ENCODE results near the gene STAP2. TPM values are rescaled to one million over a fixed set of nuclear protein-coding genes. Genes with fewer than 3 reads are reported as not detected.

Gene STAP2
- total and polyA plus RNA-seq, 2 donors (not counting 3 experiments of a cell fraction or from before 2014, with no cell fraction given) = 12.2 to 21.7 TPM

DNA sequence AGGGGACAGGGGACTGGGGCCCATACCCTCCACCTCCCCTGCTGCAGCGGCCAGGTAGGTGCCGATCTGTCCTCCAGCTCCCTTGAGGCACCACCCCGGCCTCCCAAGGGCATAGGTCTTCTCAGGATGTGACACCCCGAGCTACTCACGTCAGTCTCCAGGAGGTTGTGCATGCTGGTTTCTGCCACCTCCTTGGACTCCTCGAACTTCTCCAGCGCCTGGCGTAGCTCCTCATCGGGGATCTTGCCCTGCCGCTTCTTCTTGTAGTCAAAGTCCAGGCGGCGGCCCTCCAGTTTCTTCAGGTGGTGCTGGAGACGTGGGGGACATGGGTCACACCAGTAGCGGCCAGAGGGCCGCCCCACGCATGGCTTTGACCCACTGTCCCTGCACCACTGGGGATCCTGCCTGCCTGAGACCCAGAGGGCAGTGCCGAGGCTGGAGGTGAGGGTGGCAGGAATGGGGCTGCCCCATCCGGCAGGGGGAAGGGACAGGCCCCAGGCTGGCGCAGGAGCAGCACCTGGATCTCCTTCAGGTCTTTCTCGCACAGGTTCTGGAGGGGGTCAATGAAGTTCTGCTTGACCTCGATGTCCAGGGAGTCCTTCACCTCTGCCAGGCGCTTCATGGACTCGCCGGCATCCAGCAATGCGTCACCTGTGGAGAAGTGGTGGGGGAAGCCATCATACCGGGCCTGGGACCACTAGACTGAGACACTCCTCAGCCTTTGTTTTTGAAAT, 25.1 kb upstream of the STAP2 start:
- DNase-seq (ENCODE audit: low read depth, low spot score) (no peak), FAIRE-seq (no peak)
- CTCF ChIA-PET = interaction anchor here (1.0 to 2.6 kb wide), 2 partner anchors 11 to 36 kb away, joined by 4 to 12 read pairs; partner anchors contain the start of gene SH3GL1
- H3K9ac ChIP-seq (replicated peaks; ENCODE audit: extremely low read depth, insufficient read depth, low read length) = no peak overlapping the region
- POLR2A ChIA-PET = no interaction called here
- no peaks in the 10 kb centered on the region for H4K20me1 ChIP-seq (replicated peaks; ENCODE audit: control insufficient read depth, extremely low read depth, insufficient read depth, low read length)
- no TSS peak for BruUV-seq (replicated peaks)
- no peak overlapping the region for H2AFZ ChIP-seq (ENCODE audit: low read depth, low read length)
- no peaks in the 10 kb centered on the region for H3K9me1 ChIP-seq (replicated peaks; ENCODE audit: control insufficient read depth, extremely low read depth, insufficient read depth, low read length)
- peaks cover 13% of the 10 kb centered on the region for H3K79me2 ChIP-seq (ENCODE audit: control insufficient read depth, insufficient read depth, low read length)
- no peak overlapping the region for H3K4me2 ChIP-seq (ENCODE audit: insufficient read depth, low read length)
- peaks cover 5 to 78% of the 10 kb centered on the region in 2 experiments for H3K36me3 ChIP-seq (ENCODE audit: control insufficient read depth in 2 of 2, extremely low read depth in 1 of 2, insufficient read depth in 2 of 2, low read length in 2 of 2)
- no peak overlapping the region for H3K4me3 ChIP-seq (replicated peaks in 1 of 3; ENCODE audit: insufficient read depth in 1 of 3, low read depth in 1 of 3, low read length in 3 of 3)
- H3K27ac ChIP-seq (ENCODE audit: insufficient read depth, low read depth, low read length) = no peak overlapping the region
- no peaks in the 10 kb centered on the region for H3K9me3 ChIP-seq (replicated peaks; ENCODE audit: control insufficient read depth, insufficient read depth, low read length)
- no peak for TF ChIP-seq GATA2 (IDR thresholded peaks at IDR 0.05; ENCODE audit: insufficient read depth, insufficient read length, low read depth, low read length)
- TF ChIP-seq, protein P1, sequence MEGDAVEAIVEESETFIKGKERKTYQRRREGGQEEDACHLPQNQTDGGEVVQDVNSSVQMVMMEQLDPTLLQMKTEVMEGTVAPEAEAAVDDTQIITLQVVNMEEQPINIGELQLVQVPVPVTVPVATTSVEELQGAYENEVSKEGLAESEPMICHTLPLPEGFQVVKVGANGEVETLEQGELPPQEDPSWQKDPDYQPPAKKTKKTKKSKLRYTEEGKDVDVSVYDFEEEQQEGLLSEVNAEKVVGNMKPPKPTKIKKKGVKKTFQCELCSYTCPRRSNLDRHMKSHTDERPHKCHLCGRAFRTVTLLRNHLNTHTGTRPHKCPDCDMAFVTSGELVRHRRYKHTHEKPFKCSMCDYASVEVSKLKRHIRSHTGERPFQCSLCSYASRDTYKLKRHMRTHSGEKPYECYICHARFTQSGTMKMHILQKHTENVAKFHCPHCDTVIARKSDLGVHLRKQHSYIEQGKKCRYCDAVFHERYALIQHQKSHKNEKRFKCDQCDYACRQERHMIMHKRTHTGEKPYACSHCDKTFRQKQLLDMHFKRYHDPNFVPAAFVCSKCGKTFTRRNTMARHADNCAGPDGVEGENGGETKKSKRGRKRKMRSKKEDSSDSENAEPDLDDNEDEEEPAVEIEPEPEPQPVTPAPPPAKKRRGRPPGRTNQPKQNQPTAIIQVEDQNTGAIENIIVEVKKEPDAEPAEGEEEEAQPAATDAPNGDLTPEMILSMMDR (IDR thresholded peaks at IDR 0.05; ENCODE audit: extremely low read depth in 1 of 2, insufficient read depth in 1 of 2, low read depth in 1 of 2, low read length in 2 of 2) = no peak
- TF ChIP-seq JUN (IDR thresholded peaks at IDR 0.05; ENCODE audit: borderline replicate concordance, insufficient read depth, insufficient read length, low read depth) = no peak
- no peak for TF ChIP-seq FOS (IDR thresholded peaks at IDR 0.05; ENCODE audit: borderline replicate concordance, insufficient read depth, low read length)
- TF ChIP-seq, protein P2, sequence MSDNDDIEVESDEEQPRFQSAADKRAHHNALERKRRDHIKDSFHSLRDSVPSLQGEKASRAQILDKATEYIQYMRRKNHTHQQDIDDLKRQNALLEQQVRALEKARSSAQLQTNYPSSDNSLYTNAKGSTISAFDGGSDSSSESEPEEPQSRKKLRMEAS (IDR thresholded peaks at IDR 0.05; ENCODE audit: insufficient read depth, insufficient read length) = no peak
- no peak for TF ChIP-seq POLR2AphosphoS5 (IDR thresholded peaks at IDR 0.05; ENCODE audit: insufficient read depth, low read depth, low read length)
- no peak for TF ChIP-seq EZH2 (IDR thresholded peaks at IDR 0.05; ENCODE audit: borderline replicate concordance, low read depth, low read length, severe bottlenecking)
- no peak for TF ChIP-seq MYC (IDR thresholded peaks at IDR 0.05; ENCODE audit: low read depth, low read length)
- no peak for TF ChIP-seq POLR2A (IDR thresholded peaks at IDR 0.05; ENCODE audit: low read depth, low read length)
- intact Hi-C loops (cut with micrococcal nuclease) = no loop called here
- peaks cover 5% of the 10 kb centered on the region for H3K4me1 ChIP-seq (ENCODE audit: control insufficient read depth, extremely low read depth, insufficient read depth, low read length)
- dilution Hi-C loops (cut with MboI; ENCODE audit: extremely low pct_ligation_motif_present, low sequenced_read_pairs) = loop anchor here (10.0 kb wide), 1 partner anchor 51 kb away; no protein-coding TSS in a partner anchor
- no peaks in the 10 kb centered on the region for H3K27me3 ChIP-seq (ENCODE audit: control insufficient read depth in 2 of 2, insufficient read depth in 2 of 2, low read length in 2 of 2)
